ENCODE measurements around the gene HIP1. TPM values are rescaled to one million over a fixed set of nuclear protein-coding genes. Genes with fewer than 3 reads are reported as not detected.

HIP1 gene
- total and polyA plus RNA-seq, 2 of the 13 experiments (the other 11 are each of a cell fraction or from before 2014, with no cell fraction given): 4.5 to 6.2 TPM

- ChIA-PET POLR2A (interaction anchor here (1.3 kb wide), 1 partner anchor 9 kb away, joined by 4 read pairs; no protein-coding TSS in a partner anchor), CTCF (ENCODE audit: low intra/inter-chr PET ratio, low total read pairs) (no interaction called here)
- ATAC-seq (no peak), FAIRE-seq (no peak), DNase-seq (ENCODE audit: low spot score) (no peak)
- Histone ChIP-seq H3K27me3 (ENCODE audit: control insufficient read depth in 1 of 2, insufficient read depth in 2 of 2, low read length in 2 of 2) (no peaks in the 10 kb centered on the region), H3K36me3 (replicated peaks in 1 of 2; ENCODE audit: control insufficient read depth in 1 of 2, insufficient read depth in 2 of 2, low read length in 2 of 2) (no peaks in the 10 kb centered on the region), H2AFZ (ENCODE audit: low read length) (no peak overlapping the region), H3K4me3 (replicated peaks in 1 of 3; ENCODE audit: insufficient read depth in 1 of 3, low read depth in 2 of 3, low read length in 3 of 3) (no peak overlapping the region), H3K9me3 (ENCODE audit: low read length) (no peaks in the 10 kb centered on the region), H3K9ac (ENCODE audit: insufficient read depth, low read depth, low read length) (no peak overlapping the region), H3K4me2 (ENCODE audit: low read depth, low read length) (no peak overlapping the region), H3K27ac (ENCODE audit: extremely low read length, insufficient read depth, low read length) (no peak overlapping the region), H3K79me2 (ENCODE audit: insufficient read depth, low read length) (no peaks in the 10 kb centered on the region), H3K4me1 (ENCODE audit: insufficient read depth, low read length) (peaks cover 19% of the 10 kb centered on the region), H4K20me1 (ENCODE audit: insufficient read depth, low read length) (no peaks in the 10 kb centered on the region)
- intact Hi-C loops (cut with micrococcal nuclease; ENCODE audit: unreplicated experiment): no loop called here
- in situ Hi-C loops (cut with HindIII; ENCODE audit: extremely low pct_ligation_motif_present, low pct_unique_long_range_greater_than_20kb): no loop called here
- TF ChIP-seq MED8 (CRISPR knock-in tag; IDR thresholded peaks at IDR 0.05; ENCODE audit: insufficient replicate concordance) (no peak), ZNF770 (CRISPR knock-in tag; IDR thresholded peaks at IDR 0.05) (peak; percentile 50; the same call in 1 of the 2 replicates), MEIS1 (CRISPR knock-in tag; IDR thresholded peaks at IDR 0.05; ENCODE audit: borderline replicate concordance) (no peak), NFKBIZ (CRISPR knock-in tag; IDR thresholded peaks at IDR 0.05) (no peak)
- WGBS (ENCODE audit: low lambda C conversion rate): 66% methylated on average over 9 of the region's 9 CpGs
- BruUV-seq (replicated peaks): no TSS peak
Measured at GRCh38 chr7:75621124-75621523, 117.6 kb downstream of the HIP1 start.

- CTCF ChIA-PET (ENCODE audit: low intra/inter-chr PET ratio, low total read pairs): no interaction called here
- ATAC-seq (no peak), FAIRE-seq (no peak), DNase-seq (ENCODE audit: low spot score) (no peak)
- no peak for TF ChIP-seq FOXJ3 (CRISPR knock-in tag; IDR thresholded peaks at IDR 0.05; ENCODE audit: borderline replicate concordance)
- H3K27ac ChIP-seq (ENCODE audit: extremely low read length, insufficient read depth, low read length): no peak overlapping the region
- no peaks in the 10 kb centered on the region for H3K27me3 ChIP-seq (ENCODE audit: control insufficient read depth in 1 of 2, insufficient read depth in 2 of 2, low read length in 2 of 2)
- H3K9ac ChIP-seq (ENCODE audit: insufficient read depth, low read depth, low read length): no peak overlapping the region
- in situ Hi-C loops (cut with HindIII; ENCODE audit: extremely low pct_ligation_motif_present, low pct_unique_long_range_greater_than_20kb): no loop called here
- BruUV-seq (replicated peaks): no TSS peak
- no peak overlapping the region for H2AFZ ChIP-seq (ENCODE audit: low read length)
- H3K4me2 ChIP-seq (ENCODE audit: low read depth, low read length): no peak overlapping the region
- no peaks in the 10 kb centered on the region for H3K79me2 ChIP-seq (ENCODE audit: insufficient read depth, low read length)
- H3K4me3 ChIP-seq (replicated peaks in 1 of 3; ENCODE audit: insufficient read depth in 1 of 3, low read depth in 2 of 3, low read length in 3 of 3): no peak overlapping the region
- WGBS (ENCODE audit: low lambda C conversion rate): 87% methylated on average over 4 of the region's 4 CpGs
- H4K20me1 ChIP-seq (ENCODE audit: insufficient read depth, low read length): no peaks in the 10 kb centered on the region
- POLR2A ChIA-PET: no interaction called here
- no peaks in the 10 kb centered on the region for H3K36me3 ChIP-seq (replicated peaks in 1 of 2; ENCODE audit: control insufficient read depth in 1 of 2, insufficient read depth in 2 of 2, low read length in 2 of 2)
- peaks cover 19% of the 10 kb centered on the region for H3K4me1 ChIP-seq (ENCODE audit: insufficient read depth, low read length)
- intact Hi-C loops (cut with micrococcal nuclease; ENCODE audit: unreplicated experiment): loop anchor here (5.0 kb wide), 1 partner anchor 143 kb away; no protein-coding TSS in a partner anchor
- H3K9me3 ChIP-seq (ENCODE audit: low read length): no peaks in the 10 kb centered on the region
Measured at GRCh38 chr7:75619636-75620035, 119.1 kb downstream of the HIP1 start.

Measured in HepG2 (cell line).